Measurements from ENCODE around the gene ATP2B1.

ATP2B1 gene

DNA sequence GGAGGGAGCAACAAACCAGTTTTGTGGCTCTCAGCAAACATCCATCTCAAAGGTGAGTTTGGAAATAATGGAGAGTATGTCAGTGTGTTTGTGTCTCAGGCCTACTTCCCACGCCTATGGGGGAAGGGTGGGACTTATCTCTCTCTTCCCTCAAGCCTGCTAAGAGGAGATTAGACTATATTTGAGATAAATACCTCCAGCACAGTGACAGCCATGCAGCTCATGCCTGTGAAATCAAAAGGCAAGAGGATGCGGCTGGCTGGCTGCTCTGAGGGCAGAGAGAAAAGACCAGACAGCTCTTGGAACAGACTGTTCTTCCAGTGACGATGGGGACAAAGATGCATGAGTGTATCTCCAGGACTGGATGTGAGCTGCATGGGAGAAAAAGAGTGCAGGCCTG, 168.1 kb downstream of the ATP2B1 start:
- H3K27ac ChIP-seq: no peak overlapping the region
- TF ChIP-seq CTCF (IDR thresholded peaks at IDR 0.05) (no peak), ZFX (IDR thresholded peaks at IDR 0.05; ENCODE audit: borderline replicate concordance) (no peak)

DNA sequence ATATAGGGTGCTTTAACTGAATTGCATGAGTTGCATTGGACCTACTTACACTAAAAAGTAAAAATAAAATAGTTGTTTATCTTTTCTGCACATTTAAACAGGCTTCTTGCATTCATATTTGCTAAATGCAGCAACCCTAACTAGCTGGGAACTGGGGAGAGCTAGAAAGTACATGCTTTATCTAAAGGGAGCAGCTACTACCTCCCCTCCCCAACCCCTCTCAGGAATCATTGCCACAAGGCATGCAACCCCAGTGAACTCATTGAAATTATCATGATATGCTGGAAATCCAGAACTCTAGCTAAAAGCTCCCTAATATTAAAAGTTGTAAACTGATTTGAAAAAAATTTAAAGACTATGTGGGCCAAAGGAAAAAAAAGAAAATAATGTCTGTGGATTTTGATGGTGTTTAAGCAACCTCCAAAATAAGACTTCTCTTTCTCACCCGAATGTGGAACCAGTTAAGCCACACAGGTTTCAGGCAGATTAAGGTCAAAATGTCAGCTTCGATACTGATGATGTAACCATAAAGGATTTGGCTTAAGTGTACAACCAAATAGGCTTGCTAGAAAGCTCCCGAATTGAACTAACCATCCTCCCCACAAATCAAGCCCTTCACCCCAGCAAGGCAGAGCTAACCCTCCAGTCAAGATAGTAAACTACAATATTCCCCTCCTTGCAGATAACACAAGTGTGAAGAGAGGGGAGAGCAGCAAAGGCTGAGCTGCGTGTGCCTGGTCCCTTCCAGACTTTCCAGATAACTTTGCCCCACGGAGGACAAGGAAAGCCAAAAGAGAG, 169.0 kb downstream of the ATP2B1 start:
- TF ChIP-seq ZFX (IDR thresholded peaks at IDR 0.05; ENCODE audit: borderline replicate concordance): no peak
- H3K27ac ChIP-seq: no peak overlapping the region

- TF ChIP-seq ZFX (IDR thresholded peaks at IDR 0.05; ENCODE audit: borderline replicate concordance) (no peak), CTCF (IDR thresholded peaks at IDR 0.05) (no peak)
- no peak overlapping the region for H3K27ac ChIP-seq
Observed at GRCh38 chr12:89538897-89539296, 169.7 kb downstream of the ATP2B1 start.
